GM12801 (cell line): Measurements from ENCODE around the gene LIPG.

Experiments used
- TF ChIP-seq, protein P1 (sequence below): IDR thresholded peaks from one replicate; pipeline ENCODE4 v1.5.1; 2011; ENCODE audit warnings: control low read depth; ENCODE audit not compliant: insufficient read length; ENCODE audit errors: extremely low read depth

Gene LIPG

DNA sequence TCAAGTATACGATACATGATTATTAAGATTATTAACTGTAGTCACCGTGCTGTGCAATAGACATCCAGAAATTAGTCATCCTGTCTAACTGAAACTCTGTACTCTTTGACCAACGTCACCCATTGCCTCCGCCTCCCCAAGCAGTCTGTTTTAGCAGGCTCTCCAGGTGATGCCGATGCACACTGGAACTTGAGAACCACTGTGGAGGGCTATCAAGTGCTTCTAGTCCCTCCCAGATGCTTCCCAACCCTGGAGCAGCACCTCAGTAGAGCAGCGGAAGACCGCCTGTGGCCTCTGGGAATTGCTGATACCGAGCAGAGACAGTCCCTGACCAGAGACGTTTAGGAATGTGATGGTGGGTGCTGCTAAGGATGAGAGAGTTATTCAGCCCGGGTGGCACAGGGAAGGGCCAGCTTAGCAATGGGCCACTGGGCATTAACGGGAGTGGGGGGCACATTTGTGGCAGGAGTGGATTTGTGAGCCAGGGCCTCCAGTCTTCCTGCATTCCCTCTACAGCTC, 50.7 kb downstream of the LIPG start:
- TF ChIP-seq, protein P1, sequence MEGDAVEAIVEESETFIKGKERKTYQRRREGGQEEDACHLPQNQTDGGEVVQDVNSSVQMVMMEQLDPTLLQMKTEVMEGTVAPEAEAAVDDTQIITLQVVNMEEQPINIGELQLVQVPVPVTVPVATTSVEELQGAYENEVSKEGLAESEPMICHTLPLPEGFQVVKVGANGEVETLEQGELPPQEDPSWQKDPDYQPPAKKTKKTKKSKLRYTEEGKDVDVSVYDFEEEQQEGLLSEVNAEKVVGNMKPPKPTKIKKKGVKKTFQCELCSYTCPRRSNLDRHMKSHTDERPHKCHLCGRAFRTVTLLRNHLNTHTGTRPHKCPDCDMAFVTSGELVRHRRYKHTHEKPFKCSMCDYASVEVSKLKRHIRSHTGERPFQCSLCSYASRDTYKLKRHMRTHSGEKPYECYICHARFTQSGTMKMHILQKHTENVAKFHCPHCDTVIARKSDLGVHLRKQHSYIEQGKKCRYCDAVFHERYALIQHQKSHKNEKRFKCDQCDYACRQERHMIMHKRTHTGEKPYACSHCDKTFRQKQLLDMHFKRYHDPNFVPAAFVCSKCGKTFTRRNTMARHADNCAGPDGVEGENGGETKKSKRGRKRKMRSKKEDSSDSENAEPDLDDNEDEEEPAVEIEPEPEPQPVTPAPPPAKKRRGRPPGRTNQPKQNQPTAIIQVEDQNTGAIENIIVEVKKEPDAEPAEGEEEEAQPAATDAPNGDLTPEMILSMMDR, result no peak

DNA sequence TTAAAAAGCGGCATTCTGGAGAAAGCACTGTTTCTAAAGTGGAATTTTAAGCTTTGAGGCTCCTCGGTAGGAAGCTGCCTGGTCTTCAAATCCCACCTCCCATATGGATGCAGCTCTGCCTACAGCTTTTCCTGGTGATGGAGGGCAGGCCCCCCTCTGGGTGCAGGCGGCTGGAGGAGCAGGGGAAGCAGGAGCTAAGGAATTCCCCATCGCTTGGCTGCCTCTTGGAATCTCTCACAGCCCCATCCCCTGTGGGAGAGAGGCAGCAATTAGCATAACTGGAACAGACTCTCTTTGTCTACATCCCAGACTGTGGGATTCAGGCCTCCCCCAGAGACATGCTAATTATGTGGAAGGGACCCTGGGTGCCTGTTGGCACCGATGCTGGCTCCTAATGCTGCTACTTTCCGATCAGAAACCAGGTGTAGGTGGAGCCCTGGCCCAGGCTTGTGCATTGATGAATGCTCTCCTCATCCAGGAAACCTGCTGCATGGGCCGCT, 51.3 kb downstream of the LIPG start:
- TF ChIP-seq, protein P1, result no peak

DNA sequence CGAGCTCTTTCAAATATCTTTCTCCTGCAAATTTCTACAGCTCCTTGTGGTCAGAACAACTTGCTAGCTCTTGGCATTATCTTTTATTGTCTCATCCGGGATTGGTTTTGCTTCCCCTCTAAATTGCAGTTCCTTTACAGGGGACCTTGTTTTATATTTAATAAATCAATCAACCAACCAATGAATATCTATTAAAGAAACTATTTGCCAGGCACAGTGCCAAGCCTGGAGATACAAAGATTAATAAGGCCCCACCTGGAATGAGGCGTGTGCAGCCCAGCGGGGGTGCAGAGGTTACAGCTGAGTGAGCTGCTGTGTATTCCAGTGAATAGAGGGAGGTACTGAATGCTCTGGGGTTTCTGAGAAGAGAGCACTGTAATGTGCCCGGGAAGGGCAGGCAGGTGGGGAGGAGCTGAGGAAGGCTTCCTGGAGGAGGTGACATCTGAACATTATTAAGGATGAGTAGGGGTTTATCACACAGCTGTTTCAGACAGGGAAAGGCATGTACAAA, 51.8 kb downstream of the LIPG start:
- TF ChIP-seq, protein P1, result no peak

DNA sequence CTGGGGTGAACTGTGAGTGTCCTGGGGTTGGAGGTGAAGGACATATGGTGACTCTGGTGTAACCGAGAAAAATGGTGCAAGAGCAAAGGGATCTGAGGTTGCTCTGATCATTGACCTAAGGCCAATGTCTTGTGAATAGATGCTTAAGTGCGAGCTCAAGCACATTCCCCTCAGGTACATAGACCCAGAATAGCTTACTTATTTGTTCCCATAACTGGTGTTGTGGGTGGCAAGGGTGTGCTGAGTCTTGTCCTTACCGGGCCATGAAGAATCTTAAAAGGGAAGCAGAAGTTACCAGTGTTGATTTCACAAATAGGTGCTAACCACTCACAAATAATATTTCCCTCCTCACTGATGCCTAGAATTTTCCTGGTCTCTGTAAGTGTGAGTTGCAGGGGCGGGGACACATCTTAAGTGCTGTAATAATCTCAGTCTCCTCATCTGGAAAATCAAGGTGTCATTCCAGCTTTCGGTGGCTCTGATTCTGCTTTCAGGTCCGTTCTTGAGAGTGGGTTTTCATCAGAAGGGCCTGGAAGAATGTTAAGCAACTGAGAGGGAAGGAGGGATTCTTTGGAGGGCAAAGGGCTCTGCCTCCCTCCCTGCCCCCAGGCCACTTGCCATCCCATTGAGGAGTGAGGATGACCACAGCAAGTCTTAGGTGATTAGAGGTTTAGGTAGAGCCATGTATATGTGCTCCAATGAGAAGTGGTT, 54.9 kb downstream of the LIPG start:
- TF ChIP-seq, protein P1, result no peak

DNA sequence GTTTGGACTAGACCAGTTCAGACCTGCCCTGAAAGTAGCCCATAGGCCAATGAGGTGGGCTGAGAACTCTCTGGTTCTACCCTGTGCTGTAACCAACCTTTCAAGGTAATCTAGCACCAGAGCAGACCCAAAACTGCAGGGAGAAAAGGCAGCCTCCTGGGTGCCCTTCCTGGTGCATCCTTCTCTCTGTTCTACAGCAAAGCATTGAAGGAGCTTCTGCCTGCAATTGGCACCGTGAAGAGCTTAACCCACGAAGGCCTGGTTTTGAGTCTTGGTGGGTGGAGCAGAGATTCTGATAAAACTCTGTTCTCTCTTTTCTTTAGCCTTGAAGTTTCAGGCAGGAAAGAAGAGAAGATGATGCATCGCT, 55.5 kb downstream of the LIPG start:
- TF ChIP-seq, protein P1, result no peak

DNA sequence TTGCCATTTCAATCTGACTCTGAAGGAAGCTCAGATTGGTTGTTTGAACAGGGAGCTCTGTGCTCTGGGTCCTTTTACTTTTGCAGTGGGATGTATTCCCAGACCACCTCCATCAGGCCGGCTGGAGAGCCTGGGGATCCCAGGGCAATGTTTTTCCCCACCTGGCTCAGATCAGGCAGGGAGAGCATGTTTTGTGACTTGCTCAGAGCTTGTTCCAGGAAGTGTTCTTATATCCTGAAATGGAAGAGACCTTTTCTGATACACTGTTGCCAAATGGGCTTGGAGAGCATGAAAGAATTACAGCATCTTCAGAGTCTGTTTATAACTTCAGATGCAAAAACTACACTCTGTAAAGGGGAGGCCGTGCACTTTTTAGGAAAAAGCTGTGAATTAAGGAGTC, 56.0 kb downstream of the LIPG start:
- TF ChIP-seq, protein P1, result no peak

DNA sequence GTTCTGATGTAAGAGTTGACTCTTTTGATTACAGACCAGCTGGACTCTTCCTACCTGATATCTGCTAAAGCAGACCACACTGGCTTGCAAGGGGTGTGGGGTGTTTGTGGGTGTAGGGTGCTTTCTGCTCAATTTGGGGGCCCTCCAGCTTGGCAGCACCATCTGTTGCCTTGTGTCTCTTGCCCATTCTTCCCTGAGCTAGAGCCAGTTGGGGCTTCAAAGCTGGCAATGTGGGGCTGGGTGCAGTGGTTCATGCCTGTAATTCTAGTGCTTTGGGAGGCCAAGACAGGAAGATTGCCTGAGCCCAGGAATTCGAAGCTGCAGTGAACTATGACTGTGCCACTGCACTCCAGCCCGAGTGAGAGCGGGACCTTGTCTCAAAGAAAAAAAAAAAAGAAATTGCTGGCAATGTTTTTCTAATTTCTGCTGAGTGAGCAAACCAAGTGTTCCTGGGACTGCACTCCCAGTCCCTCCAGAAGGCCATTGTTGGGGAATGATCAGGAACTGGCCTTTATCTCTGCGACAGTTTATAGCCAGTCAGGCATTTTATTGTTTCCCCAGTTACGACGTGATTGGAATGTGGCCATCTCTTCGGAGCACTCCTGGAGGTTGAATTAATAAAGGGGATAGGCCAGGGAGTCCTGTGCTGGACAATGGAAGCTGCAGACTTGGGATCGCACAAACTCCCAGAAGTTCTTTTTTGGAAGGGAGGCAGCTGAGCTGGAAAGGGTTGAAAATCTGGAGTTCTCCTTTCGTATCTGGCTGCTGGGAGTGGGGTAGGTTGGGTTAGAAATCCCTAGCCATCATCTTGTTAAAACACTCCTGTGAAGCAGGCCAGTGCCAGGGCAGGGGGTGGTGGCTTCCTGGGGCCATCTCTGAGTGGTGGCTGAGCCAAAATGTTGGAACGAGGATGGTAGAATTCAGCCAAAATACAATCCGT, 57.2 kb downstream of the LIPG start:
- TF ChIP-seq, protein P1, result no peak
